ENCODE results near the gene PAX5. TPM values are rescaled to one million over a fixed set of nuclear protein-coding genes. Genes with fewer than 3 reads are reported as not detected.

The PAX5 gene
- total and polyA plus RNA-seq, 2 experiments from 2014 or later = not detected

GRCh38 chr9:36789886-36790285 is 244.2 kb downstream of the PAX5 start:
- Histone ChIP-seq H3K36me3 (ENCODE audit: low read depth) (no peaks in the 10 kb centered on the region), H4K20me1 (ENCODE audit: insufficient read depth) (no peaks in the 10 kb centered on the region), H3K4me2 (ENCODE audit: unreplicated experiment) (no peak overlapping the region), H3K4me1 (ENCODE audit: insufficient read depth) (no peaks in the 10 kb centered on the region), H3K9me2 (ENCODE audit: insufficient read depth) (no peaks in the 10 kb centered on the region), H3F3A (ENCODE audit: insufficient read depth) (no peaks in the 10 kb centered on the region), H3K27me3 (replicated peaks; ENCODE audit: insufficient read depth) (peaks cover 8% of the 10 kb centered on the region; the same call in 1 of the 2 replicates), H3K9ac (no peak overlapping the region), H2AFZ (no peak overlapping the region), H3K4me3 (no peak overlapping the region), H3K79me2 (ENCODE audit: insufficient read depth) (no peaks in the 10 kb centered on the region), H3K27ac (no peak overlapping the region), H3K9me3 (ENCODE audit: low read depth) (no peaks in the 10 kb centered on the region)
- in situ Hi-C loops (cut with MboI) = no loop called here
- WGBS, 2 experiments (ENCODE audit: low coverage in 1 of 2, low lambda C conversion rate in 2 of 2, missing lambda C conversion rate in 2 of 2) = 14 to 22% methylated on average over 3 of the region's 3 CpGs
- no peak for DNase-seq
- no peak for TF ChIP-seq EZH2 (IDR thresholded peaks at IDR 0.05; ENCODE audit: insufficient read depth, poor library complexity, severe bottlenecking)
- TF ChIP-seq EZH2phosphoT487 (IDR thresholded peaks at IDR 0.05; ENCODE audit: insufficient read depth, low read depth) = no peak

GRCh38 chr9:36788534-36788933 is 245.5 kb downstream of the PAX5 start:
- no peak overlapping the region for H3K9ac ChIP-seq
- TF ChIP-seq EZH2phosphoT487 (IDR thresholded peaks at IDR 0.05; ENCODE audit: insufficient read depth, low read depth) = no peak
- TF ChIP-seq EZH2 (IDR thresholded peaks at IDR 0.05; ENCODE audit: insufficient read depth, poor library complexity, severe bottlenecking) = no peak
- 15 to 18% methylated on average over 5 of the region's 5 CpGs for WGBS, 2 experiments (ENCODE audit: low coverage in 1 of 2, low lambda C conversion rate in 2 of 2, missing lambda C conversion rate in 2 of 2)
- H3K27ac ChIP-seq = no peak overlapping the region
- H3K79me2 ChIP-seq (ENCODE audit: insufficient read depth) = no peaks in the 10 kb centered on the region
- DNase-seq = peak; percentile 6
- H3K4me1 ChIP-seq (ENCODE audit: insufficient read depth) = no peaks in the 10 kb centered on the region
- no peak overlapping the region for H3K4me3 ChIP-seq
- no peaks in the 10 kb centered on the region for H3K9me3 ChIP-seq (ENCODE audit: low read depth)
- H3K9me2 ChIP-seq (ENCODE audit: insufficient read depth) = no peaks in the 10 kb centered on the region
- no peak overlapping the region for H2AFZ ChIP-seq
- no peaks in the 10 kb centered on the region for H4K20me1 ChIP-seq (ENCODE audit: insufficient read depth)
- no peak overlapping the region for H3K4me2 ChIP-seq (ENCODE audit: unreplicated experiment)
- in situ Hi-C loops (cut with MboI) = no loop called here
- H3K27me3 ChIP-seq (replicated peaks; ENCODE audit: insufficient read depth) = peaks cover 15% of the 10 kb centered on the region
- H3F3A ChIP-seq (ENCODE audit: insufficient read depth) = no peaks in the 10 kb centered on the region
- H3K36me3 ChIP-seq (ENCODE audit: low read depth) = no peaks in the 10 kb centered on the region

GRCh38 chr9:36787709-36788108 is 246.4 kb downstream of the PAX5 start:
- Histone ChIP-seq H3K4me1 (ENCODE audit: insufficient read depth) (no peaks in the 10 kb centered on the region), H3K36me3 (ENCODE audit: low read depth) (no peaks in the 10 kb centered on the region), H3F3A (ENCODE audit: insufficient read depth) (no peaks in the 10 kb centered on the region), H3K9me3 (ENCODE audit: low read depth) (no peaks in the 10 kb centered on the region), H3K79me2 (ENCODE audit: insufficient read depth) (no peaks in the 10 kb centered on the region), H3K4me2 (ENCODE audit: unreplicated experiment) (no peak overlapping the region), H4K20me1 (ENCODE audit: insufficient read depth) (no peaks in the 10 kb centered on the region), H3K27me3 (replicated peaks; ENCODE audit: insufficient read depth) (peaks cover 15% of the 10 kb centered on the region), H3K27ac (no peak overlapping the region), H2AFZ (no peak overlapping the region), H3K9me2 (ENCODE audit: insufficient read depth) (no peaks in the 10 kb centered on the region), H3K4me3 (no peak overlapping the region), H3K9ac (no peak overlapping the region)
- WGBS, 2 experiments (ENCODE audit: low coverage in 1 of 2, low lambda C conversion rate in 2 of 2, missing lambda C conversion rate in 2 of 2) = 19 to 23% methylated on average over 3 of the region's 3 CpGs
- in situ Hi-C loops (cut with MboI) = no loop called here
- TF ChIP-seq EZH2phosphoT487 (IDR thresholded peaks at IDR 0.05; ENCODE audit: insufficient read depth, low read depth) = no peak
- TF ChIP-seq EZH2 (IDR thresholded peaks at IDR 0.05; ENCODE audit: insufficient read depth, poor library complexity, severe bottlenecking) = no peak
- no peak for DNase-seq

Small RNAs within 50 kb of the gene (microRNA-seq; reads per million reads assigned to microRNA genes)
- gene MIR4475 (ENCODE audit: borderline number of aligned reads) (not detected), gene MIR4476 (ENCODE audit: borderline number of aligned reads) (not detected), gene MIR4540 (ENCODE audit: borderline number of aligned reads) (not detected)

Small RNAs within 50 kb of the gene (small RNA-seq; reads per million reads assigned to genes)
- gene MIR4475 (ENCODE audit: low read depth, low replicate concordance) = not detected
- not detected for gene MIR4476 (ENCODE audit: low read depth, low replicate concordance)
- not detected for gene MIR4540 (ENCODE audit: low read depth, low replicate concordance)

Other genes starting within 250 kb of the PAX5 start
- 15.3 and 16.3 TPM in 2 replicates for gene ZCCHC7, start 86.3 kb upstream of the PAX5 start, total RNA-seq (2014; rRNA removed; shearing (Covaris generic))
- 18.9 and 19.4 TPM in 2 replicates for gene ZCCHC7, start 86.3 kb upstream of the PAX5 start, polyA plus RNA-seq (2016; fragmentation: Nextera tagmentation; extraction: Ambion mirVana)